RWPE2 (cell line): ENCODE data around the gene OR2S2.
"Not testable (repeated sequence)": the region's sequence is repeated elsewhere in the genome, so short reads cannot be mapped to it uniquely, and the experiment has no call there.

Source experiments
- ATAC-seq: fragments of 200-7000 bp; cut with Tn5 transposase; 3 replicates; pipeline ENCODE4 v1.9.1; 2021; ENCODE audit warnings: low read depth
- DNase-seq: peaks from one replicate; pipeline ENCODE4 v3.0.0-alpha.2; 2020; ENCODE audit warnings: low spot score
- H3K27ac ChIP-seq: fragments of 450-650 bp; 2 replicates; pipeline ENCODE4 v1.5.1; 2017; ENCODE audit warnings: mild to moderate bottlenecking; ENCODE audit not compliant: poor library complexity, severe bottlenecking
- H3K27me3 ChIP-seq: fragments of 250-450 bp; sonication (Bioruptor Pico); 2 replicates; pipeline ENCODE4 v1.5.1; 2021; ENCODE audit warnings: mild to moderate bottlenecking, moderate library complexity; ENCODE audit not compliant: insufficient read depth, poor library complexity, severe bottlenecking
- H3K36me3 ChIP-seq: fragments of 250-450 bp; sonication (Bioruptor Pico); 2 replicates; pipeline ENCODE4 v1.5.1; 2020; ENCODE audit warnings: low read depth, mild to moderate bottlenecking, moderate library complexity
- H3K4me1 ChIP-seq: fragments of 250-450 bp; sonication (Bioruptor Pico); 2 replicates; pipeline ENCODE4 v1.5.1; 2021; ENCODE audit warnings: mild to moderate bottlenecking, moderate library complexity; ENCODE audit not compliant: insufficient read depth, poor library complexity, severe bottlenecking
- H3K4me3 ChIP-seq: fragments of 250-450 bp; sonication (Bioruptor Pico); 2 replicates; pipeline ENCODE4 v1.5.1; 2021; ENCODE audit warnings: mild to moderate bottlenecking, moderate library complexity; ENCODE audit not compliant: severe bottlenecking
- H3K9me3 ChIP-seq: fragments of 250-450 bp; sonication (Bioruptor Pico); 2 replicates; pipeline ENCODE4 v1.5.1; 2021; ENCODE audit warnings: mild to moderate bottlenecking, moderate library complexity; ENCODE audit not compliant: severe bottlenecking
- TF ChIP-seq, protein P1 (sequence below): fragments of 450-650 bp; IDR thresholded peaks from one replicate; pipeline ENCODE4 v1.5.1; 2017; ENCODE audit warnings: mild to moderate bottlenecking, moderate library complexity; ENCODE audit not compliant: poor library complexity, severe bottlenecking

Gene OR2S2

DNA sequence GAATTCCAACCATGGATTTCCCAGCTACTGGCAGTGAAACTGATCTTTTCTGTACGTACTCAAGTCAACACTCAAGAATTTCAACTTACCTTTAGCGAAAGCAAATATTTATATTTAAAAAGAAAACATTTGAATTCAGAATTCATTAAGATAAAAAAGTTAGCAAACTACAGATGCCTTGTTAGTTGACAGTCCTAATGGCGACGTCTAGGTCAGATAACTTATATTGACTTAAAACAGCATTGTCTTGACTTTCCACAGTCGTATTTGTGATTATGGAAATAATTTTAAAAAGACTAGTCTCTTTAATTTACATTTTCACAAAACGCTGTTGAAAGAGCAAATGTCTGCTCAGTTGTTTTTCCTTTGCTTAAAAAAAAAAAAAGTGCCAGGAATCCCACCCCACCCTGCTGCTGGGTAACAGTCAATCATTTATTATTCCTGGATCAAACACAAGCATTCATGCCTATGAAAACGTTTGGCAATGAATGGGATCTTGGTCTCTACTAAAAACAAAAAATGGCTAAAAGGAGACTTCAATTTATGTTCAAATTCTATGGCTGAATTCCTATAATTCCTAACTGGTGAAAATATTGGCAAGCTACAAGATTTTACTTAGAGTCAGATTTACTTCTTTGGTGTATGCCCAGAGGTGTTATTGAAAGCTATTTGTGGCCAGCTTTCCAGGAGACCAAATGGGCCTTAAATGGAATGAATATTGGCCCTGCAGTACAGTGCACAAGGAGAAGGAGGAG is 22.0 kb downstream of the OR2S2 start:
- H3K27ac ChIP-seq, result peak overlapping the region; percentile 34
- TF ChIP-seq, protein P1, sequence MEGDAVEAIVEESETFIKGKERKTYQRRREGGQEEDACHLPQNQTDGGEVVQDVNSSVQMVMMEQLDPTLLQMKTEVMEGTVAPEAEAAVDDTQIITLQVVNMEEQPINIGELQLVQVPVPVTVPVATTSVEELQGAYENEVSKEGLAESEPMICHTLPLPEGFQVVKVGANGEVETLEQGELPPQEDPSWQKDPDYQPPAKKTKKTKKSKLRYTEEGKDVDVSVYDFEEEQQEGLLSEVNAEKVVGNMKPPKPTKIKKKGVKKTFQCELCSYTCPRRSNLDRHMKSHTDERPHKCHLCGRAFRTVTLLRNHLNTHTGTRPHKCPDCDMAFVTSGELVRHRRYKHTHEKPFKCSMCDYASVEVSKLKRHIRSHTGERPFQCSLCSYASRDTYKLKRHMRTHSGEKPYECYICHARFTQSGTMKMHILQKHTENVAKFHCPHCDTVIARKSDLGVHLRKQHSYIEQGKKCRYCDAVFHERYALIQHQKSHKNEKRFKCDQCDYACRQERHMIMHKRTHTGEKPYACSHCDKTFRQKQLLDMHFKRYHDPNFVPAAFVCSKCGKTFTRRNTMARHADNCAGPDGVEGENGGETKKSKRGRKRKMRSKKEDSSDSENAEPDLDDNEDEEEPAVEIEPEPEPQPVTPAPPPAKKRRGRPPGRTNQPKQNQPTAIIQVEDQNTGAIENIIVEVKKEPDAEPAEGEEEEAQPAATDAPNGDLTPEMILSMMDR, result no peak
- no peak for DNase-seq
- H3K4me1 ChIP-seq, result no peaks in the 10 kb centered on the region
- H3K4me3 ChIP-seq, result no peak overlapping the region
- H3K27me3 ChIP-seq, result no peaks in the 10 kb centered on the region
- H3K36me3 ChIP-seq, result no peaks in the 10 kb centered on the region
- ATAC-seq, result 0 out of 3 replicates have a peak, but pooled peaks have one; percentile 31
- no peaks in the 10 kb centered on the region for H3K9me3 ChIP-seq

DNA sequence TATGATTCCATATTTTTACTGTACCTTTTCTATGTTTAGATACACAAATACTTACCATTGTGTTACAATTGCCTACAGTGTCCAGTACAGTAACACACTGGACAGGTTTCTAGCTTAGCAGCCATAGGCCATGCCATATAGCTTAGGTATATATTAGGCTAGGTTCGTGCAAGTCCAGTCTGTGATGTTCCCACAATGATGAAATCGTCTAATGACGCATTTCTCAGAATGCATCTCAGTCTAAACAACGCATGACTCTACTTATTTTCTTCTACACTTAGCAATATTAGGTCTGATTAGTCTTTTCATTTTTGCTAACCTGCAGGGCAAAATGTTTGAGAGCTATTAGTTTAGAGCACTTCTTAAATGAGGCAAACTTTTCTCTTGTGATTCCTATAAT is 22.7 kb downstream of the OR2S2 start:
- TF ChIP-seq, protein P1, result no peak
- H3K27ac ChIP-seq, result no peak overlapping the region
- H3K36me3 ChIP-seq, result no peaks in the 10 kb centered on the region
- no peak for DNase-seq
- no peak for ATAC-seq
- no peaks in the 10 kb centered on the region for H3K27me3 ChIP-seq
- no peak overlapping the region for H3K4me3 ChIP-seq
- H3K9me3 ChIP-seq, result no peaks in the 10 kb centered on the region
- H3K4me1 ChIP-seq, result no peaks in the 10 kb centered on the region

DNA sequence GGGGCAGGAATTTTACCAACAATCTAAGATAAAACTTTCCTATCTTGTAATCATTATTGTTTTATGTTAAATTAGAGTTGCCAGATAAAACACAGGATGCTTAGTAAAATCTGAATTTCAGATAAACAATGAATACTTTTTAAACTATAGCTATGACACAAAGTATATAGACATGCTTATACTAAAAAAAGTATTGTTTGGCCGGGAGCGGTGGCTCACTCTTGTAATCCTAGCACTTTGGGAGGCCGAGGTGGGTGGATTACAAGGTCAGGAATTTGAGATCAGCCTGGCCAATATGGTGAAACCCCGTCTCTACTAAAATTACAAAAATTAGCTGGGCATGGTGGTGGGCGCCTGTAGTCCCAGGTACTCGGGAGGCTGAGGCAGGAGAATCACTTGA is 23.9 kb downstream of the OR2S2 start:
- not testable (repeated sequence) for H3K36me3 ChIP-seq, H3K27me3 ChIP-seq, H3K4me3 ChIP-seq, H3K4me1 ChIP-seq, ATAC-seq, H3K9me3 ChIP-seq, H3K27ac ChIP-seq, DNase-seq

DNA sequence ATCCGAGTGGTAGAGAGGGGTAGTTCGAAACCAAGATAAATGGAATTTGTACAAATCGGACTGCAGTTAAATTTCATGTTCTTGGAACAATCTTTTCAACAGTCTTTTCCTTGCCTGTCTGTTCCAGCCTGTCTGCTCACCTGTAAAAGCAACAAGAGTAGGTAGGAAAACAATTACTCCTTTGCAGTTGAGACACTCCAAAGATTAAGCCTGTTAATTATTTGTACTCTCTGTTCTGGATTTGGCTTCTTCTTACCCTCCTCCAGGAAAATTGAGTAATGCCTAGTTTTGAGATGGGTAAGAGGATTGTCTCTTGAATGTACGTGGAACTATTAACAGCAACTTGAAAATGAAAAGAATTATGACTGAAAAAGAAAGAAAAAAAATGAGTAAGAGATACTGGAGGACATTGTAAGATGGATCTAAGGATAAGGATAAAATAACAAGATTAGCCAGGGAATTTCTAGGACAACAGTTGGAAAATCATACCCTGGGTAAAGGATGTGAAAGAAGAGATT is 24.3 kb downstream of the OR2S2 start:
- no peak for DNase-seq

DNA sequence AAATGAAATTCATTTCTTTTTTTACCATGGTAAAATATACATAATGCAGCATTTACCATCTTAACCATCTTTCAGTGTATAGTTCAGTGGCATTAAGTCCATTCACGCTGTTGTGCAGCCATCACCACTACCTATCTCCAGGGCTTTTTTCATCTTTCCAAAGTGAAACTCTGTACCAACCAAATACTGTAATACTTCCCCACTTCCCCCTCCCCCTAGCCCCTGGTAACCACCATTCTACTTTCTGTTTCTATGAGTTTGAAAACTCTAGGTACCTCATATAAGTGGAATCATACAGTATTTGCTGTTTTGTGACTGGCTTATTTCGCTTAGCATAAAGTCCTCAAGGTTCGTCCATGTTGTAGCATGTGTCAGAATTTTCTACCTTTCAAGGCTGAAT is 25.2 kb downstream of the OR2S2 start:
- Histone ChIP-seq H3K27ac (no peak overlapping the region), H3K27me3 (no peaks in the 10 kb centered on the region), H3K4me1 (no peaks in the 10 kb centered on the region), H3K4me3 (no peak overlapping the region), H3K36me3 (no peaks in the 10 kb centered on the region), H3K9me3 (no peaks in the 10 kb centered on the region)
- no peak for DNase-seq
- no peak for ATAC-seq
- TF ChIP-seq, protein P1, result no peak

More for the DNA sequence above, 24.3 kb downstream of the OR2S2 start:
- Histone ChIP-seq H3K36me3 (no peaks in the 10 kb centered on the region), H3K9me3 (no peaks in the 10 kb centered on the region), H3K4me3 (no peak overlapping the region), H3K4me1 (no peaks in the 10 kb centered on the region), H3K27ac (no peak overlapping the region), H3K27me3 (no peaks in the 10 kb centered on the region)
- TF ChIP-seq, protein P1, result no peak
- no peak for ATAC-seq
